Glomerular endothelial cell (primary cell): ENCODE data around the gene CHST14. TPM values are rescaled to one million over a fixed set of nuclear protein-coding genes. Genes with fewer than 3 reads are reported as not detected.

Experiments used
- total RNA-seq: library from RNA; depleted of rRNA; stranded (reverse); fragments of >200 nt; gene quantifications from 2 replicates; pipeline ENCODE4 v1.2.3, GENCODE V29; 2015

Gene CHST14
- total RNA-seq, 1 donor from 2014 or later, result 51.1 TPM

Other genes with a start within 250 kb of the CHST14 start
- not detected in 2 replicates for gene PAK6, start 231.9 kb upstream of the CHST14 start, total RNA-seq
- gene ANKRD63, start 187.9 kb upstream of the CHST14 start, total RNA-seq, result 0.18 TPM in 1 of 2 replicates, not detected in the other
- gene PLCB2, start 163.0 kb upstream of the CHST14 start, total RNA-seq, result 3.0 and 5.1 TPM in 2 replicates
- gene INAFM2, start 147.3 kb upstream of the CHST14 start, total RNA-seq, result 13.5 and 20.7 TPM in 2 replicates
- 11.8 and 20.0 TPM in 2 replicates for gene CCDC9B, start 130.0 kb upstream of the CHST14 start, total RNA-seq
- not detected in 2 replicates for gene PHGR1, start 120.0 kb upstream of the CHST14 start, total RNA-seq
- gene DISP2, start 112.8 kb upstream of the CHST14 start, total RNA-seq, result 3.9 TPM in 1 of 2 replicates, not detected in the other
- gene KNSTRN, start 88.3 kb upstream of the CHST14 start, total RNA-seq, result 16.5 and 20.2 TPM in 2 replicates
- gene IVD, start 65.2 kb upstream of the CHST14 start, total RNA-seq, result 50.6 and 54.8 TPM in 2 replicates
- gene BAHD1, start 30.0 kb upstream of the CHST14 start, total RNA-seq, result 19.8 and 23.0 TPM in 2 replicates
- 26.9 and 44.0 TPM in 2 replicates for gene CCDC32, start 94.1 kb downstream of the CHST14 start, total RNA-seq
- gene RPUSD2, start 98.3 kb downstream of the CHST14 start, total RNA-seq, result 9.7 and 10.6 TPM in 2 replicates
- gene KNL1, start 123.3 kb downstream of the CHST14 start, total RNA-seq, result 4.2 and 10.8 TPM in 2 replicates
- 3.4 and 4.7 TPM in 2 replicates for gene RAD51, start 224.2 kb downstream of the CHST14 start, total RNA-seq